Endometrial microvascular endothelial cells (primary cell): Measurements from ENCODE around the gene TMEM114. TPM values are rescaled to one million over a fixed set of nuclear protein-coding genes. Genes with fewer than 3 reads are reported as not detected.

Experiments
- in situ Hi-C: cut with HindIII; loops from 2 replicates; pipeline ENCODE4 v1.10.0; 2017; ENCODE audit warnings: low sequenced_read_pairs, low pct_unique_long_range_greater_than_20kb; ENCODE audit errors: inconsistent ontology term
- total RNA-seq: library from RNA; depleted of rRNA; stranded (reverse); fragments of >200 nt; gene quantifications from one replicate; pipeline ENCODE4 v1.2.3, GENCODE V29; 2015; ENCODE audit errors: inconsistent ontology term

The TMEM114 gene
- total RNA-seq, 1 donor from 2014 or later = not detected

- in situ Hi-C loops = no loop called here
These were observed 36.3 kb downstream of the TMEM114 start for GRCh38 chr16:8554022-8554421.

- in situ Hi-C loops = no loop called here
These were observed 37.7 kb downstream of the TMEM114 start for GRCh38 chr16:8552487-8553221.

- in situ Hi-C loops = no loop called here
These were observed 38.7 kb downstream of the TMEM114 start for GRCh38 chr16:8551388-8552332.

GRCh38 chr16:8550728-8551387, 39.5 kb downstream of the TMEM114 start:
- in situ Hi-C loops = no loop called here

GRCh38 chr16:8549843-8550412, 40.4 kb downstream of the TMEM114 start:
- in situ Hi-C loops = no loop called here

- in situ Hi-C loops = no loop called here
These were observed 42.1 kb downstream of the TMEM114 start for GRCh38 chr16:8548166-8548565.

- in situ Hi-C loops = no loop called here
These were observed 42.5 kb downstream of the TMEM114 start for GRCh38 chr16:8547762-8548161.

GRCh38 chr16:8544406-8544805, 45.9 kb downstream of the TMEM114 start:
- in situ Hi-C loops = no loop called here

GRCh38 chr16:8543258-8543657, 47.1 kb downstream of the TMEM114 start:
- in situ Hi-C loops = no loop called here

- in situ Hi-C loops = no loop called here
These were observed 47.9 kb downstream of the TMEM114 start for GRCh38 chr16:8542393-8542792.

GRCh38 chr16:8541868-8542267, 48.4 kb downstream of the TMEM114 start:
- in situ Hi-C loops = no loop called here

- in situ Hi-C loops = no loop called here
These were observed 52.5 kb downstream of the TMEM114 start for GRCh38 chr16:8537691-8538342.

- in situ Hi-C loops = no loop called here
These were observed 56.8 kb downstream of the TMEM114 start for GRCh38 chr16:8533509-8533908.

- in situ Hi-C loops = no loop called here
These were observed 59.4 kb downstream of the TMEM114 start for GRCh38 chr16:8530752-8531384.

- in situ Hi-C loops = no loop called here
These were observed 61.8 kb downstream of the TMEM114 start for GRCh38 chr16:8528471-8528870.

- in situ Hi-C loops = no loop called here
These were observed 66.4 kb downstream of the TMEM114 start for GRCh38 chr16:8523932-8524331.

GRCh38 chr16:8522757-8523156, 67.6 kb downstream of the TMEM114 start:
- in situ Hi-C loops = no loop called here

GRCh38 chr16:8519643-8520042, 70.7 kb downstream of the TMEM114 start:
- in situ Hi-C loops = no loop called here
